ENCODE measurements around the gene PLXNB2. TPM values are rescaled to one million over a fixed set of nuclear protein-coding genes. Genes with fewer than 3 reads are reported as not detected.

Gene PLXNB2
- total RNA-seq, 1 experiment from 2014 or later: 31.2 TPM

GRCh38 chr22:50289942-50290630 lies 17.4 kb downstream of the PLXNB2 start:
- no peak for DNase-seq (ENCODE audit: low read depth, low spot score)
- in situ Hi-C loops (cut with HindIII; ENCODE audit: low pct_unique_long_range_greater_than_20kb, low sequenced_read_pairs): no loop called here

- in situ Hi-C loops (cut with HindIII; ENCODE audit: low pct_unique_long_range_greater_than_20kb, low sequenced_read_pairs): no loop called here
Observed at GRCh38 chr22:50289151-50289941, 18.1 kb downstream of the PLXNB2 start.

GRCh38 chr22:50287731-50288130 lies 19.7 kb downstream of the PLXNB2 start:
- no peak for DNase-seq (ENCODE audit: low read depth, low spot score)
- in situ Hi-C loops (cut with HindIII; ENCODE audit: low pct_unique_long_range_greater_than_20kb, low sequenced_read_pairs): no loop called here

More at GRCh38 chr22:50289151-50289941, 18.1 kb downstream of the PLXNB2 start:
- no peak for DNase-seq (ENCODE audit: low read depth, low spot score)

- no peak for DNase-seq (ENCODE audit: low read depth, low spot score)
- in situ Hi-C loops (cut with HindIII; ENCODE audit: low pct_unique_long_range_greater_than_20kb, low sequenced_read_pairs): no loop called here
Observed at GRCh38 chr22:50286701-50287318, 20.6 kb downstream of the PLXNB2 start.

GRCh38 chr22:50286275-50286674 lies 21.2 kb downstream of the PLXNB2 start:
- no peak for DNase-seq (ENCODE audit: low read depth, low spot score)
- in situ Hi-C loops (cut with HindIII; ENCODE audit: low pct_unique_long_range_greater_than_20kb, low sequenced_read_pairs): no loop called here

GRCh38 chr22:50285568-50286229 lies 21.7 kb downstream of the PLXNB2 start:
- no peak for DNase-seq (ENCODE audit: low read depth, low spot score)
- in situ Hi-C loops (cut with HindIII; ENCODE audit: low pct_unique_long_range_greater_than_20kb, low sequenced_read_pairs): no loop called here

GRCh38 chr22:50284479-50284878 lies 23.0 kb downstream of the PLXNB2 start:
- in situ Hi-C loops (cut with HindIII; ENCODE audit: low pct_unique_long_range_greater_than_20kb, low sequenced_read_pairs): no loop called here

GRCh38 chr22:50283821-50284220 lies 23.6 kb downstream of the PLXNB2 start:
- in situ Hi-C loops (cut with HindIII; ENCODE audit: low pct_unique_long_range_greater_than_20kb, low sequenced_read_pairs): no loop called here
- no peak for DNase-seq (ENCODE audit: low read depth, low spot score)

More at GRCh38 chr22:50284479-50284878, 23.0 kb downstream of the PLXNB2 start:
- no peak for DNase-seq (ENCODE audit: low read depth, low spot score)

GRCh38 chr22:50282361-50283155 lies 24.9 kb downstream of the PLXNB2 start:
- in situ Hi-C loops (cut with HindIII; ENCODE audit: low pct_unique_long_range_greater_than_20kb, low sequenced_read_pairs): no loop called here
- DNase-seq (ENCODE audit: low read depth, low spot score): no peak

GRCh38 chr22:50281957-50282356 lies 25.5 kb downstream of the PLXNB2 start:
- DNase-seq (ENCODE audit: low read depth, low spot score): no peak
- in situ Hi-C loops (cut with HindIII; ENCODE audit: low pct_unique_long_range_greater_than_20kb, low sequenced_read_pairs): no loop called here

- in situ Hi-C loops (cut with HindIII; ENCODE audit: low pct_unique_long_range_greater_than_20kb, low sequenced_read_pairs): no loop called here
- DNase-seq (ENCODE audit: low read depth, low spot score): no peak
Observed at GRCh38 chr22:50281384-50281760, 26.1 kb downstream of the PLXNB2 start.

GRCh38 chr22:50280708-50281383 lies 26.6 kb downstream of the PLXNB2 start:
- no peak for DNase-seq (ENCODE audit: low read depth, low spot score)
- in situ Hi-C loops (cut with HindIII; ENCODE audit: low pct_unique_long_range_greater_than_20kb, low sequenced_read_pairs): no loop called here

- in situ Hi-C loops (cut with HindIII; ENCODE audit: low pct_unique_long_range_greater_than_20kb, low sequenced_read_pairs): no loop called here
- no peak for DNase-seq (ENCODE audit: low read depth, low spot score)
Observed at GRCh38 chr22:50280022-50280707, 27.3 kb downstream of the PLXNB2 start.

GRCh38 chr22:50278956-50279619 lies 28.4 kb downstream of the PLXNB2 start:
- in situ Hi-C loops (cut with HindIII; ENCODE audit: low pct_unique_long_range_greater_than_20kb, low sequenced_read_pairs): no loop called here

GRCh38 chr22:50278461-50278860 lies 29.0 kb downstream of the PLXNB2 start:
- no peak for DNase-seq (ENCODE audit: low read depth, low spot score)
- in situ Hi-C loops (cut with HindIII; ENCODE audit: low pct_unique_long_range_greater_than_20kb, low sequenced_read_pairs): no loop called here

More at GRCh38 chr22:50278956-50279619, 28.4 kb downstream of the PLXNB2 start:
- no peak for DNase-seq (ENCODE audit: low read depth, low spot score)

- DNase-seq (ENCODE audit: low read depth, low spot score): no peak
- in situ Hi-C loops (cut with HindIII; ENCODE audit: low pct_unique_long_range_greater_than_20kb, low sequenced_read_pairs): no loop called here
Observed at GRCh38 chr22:50277761-50278160, 29.7 kb downstream of the PLXNB2 start.

Measured in SK-MEL-5 (cell line).